MM.1S (cell line): ENCODE results near the gene NCOA4.
"Not testable (repeated sequence)": the region's sequence is repeated elsewhere in the genome, so short reads cannot be mapped to it uniquely, and the experiment has no call there.

Source experiments
- DNase-seq: peaks from one replicate; pipeline ENCODE4 v3.0.0-alpha.2; 2015
- H2AFZ ChIP-seq: fragments of 300-600 bp; sonication (generic); 2 replicates; pipeline ENCODE4 v1.6.0; 2016; ENCODE audit warnings: antibody characterized with exemption, low read length
- H3F3A ChIP-seq: fragments of 300-600 bp; sonication (generic); 2 replicates; pipeline ENCODE4 v1.6.1; 2016; ENCODE audit warnings: mild to moderate bottlenecking, antibody characterized with exemption, low read length, moderate library complexity, mixed read lengths; ENCODE audit not compliant: insufficient read depth
- H3K27ac ChIP-seq: fragments of 300-600 bp; sonication (generic); 2 replicates; pipeline ENCODE4 v1.5.1; 2016; ENCODE audit warnings: mild to moderate bottlenecking, low read length
- H3K27me3 ChIP-seq: fragments of 300-600 bp; sonication (generic); replicated peaks from 2 replicates; pipeline ENCODE4 v1.6.0; 2016; ENCODE audit warnings: low read length; ENCODE audit not compliant: insufficient read depth
- H3K36me3 ChIP-seq: fragments of 300-600 bp; sonication (generic); replicated peaks from 2 replicates; pipeline ENCODE4 v1.6.1; 2016; ENCODE audit warnings: mild to moderate bottlenecking, low read length, mixed read lengths; ENCODE audit not compliant: insufficient read depth
- H3K4me1 ChIP-seq: fragments of 300-600 bp; sonication (generic); 2 replicates; pipeline ENCODE4 v1.6.1; 2016; ENCODE audit warnings: low read length, mixed read lengths
- H3K4me2 ChIP-seq: fragments of 300-600 bp; sonication (generic); 2 replicates; pipeline ENCODE4 v1.6.0; 2016; ENCODE audit warnings: low read depth, low read length
- H3K4me3 ChIP-seq: fragments of 300-600 bp; sonication (generic); 2 replicates; pipeline ENCODE4 v1.5.1; 2016; ENCODE audit warnings: low read length, mixed read lengths
- H3K79me2 ChIP-seq: fragments of 300-600 bp; sonication (generic); 2 replicates; pipeline ENCODE4 v1.6.1; 2016; ENCODE audit warnings: mixed run types, low read length, mixed read lengths
- H3K9ac ChIP-seq: fragments of 300-600 bp; sonication (generic); 2 replicates; pipeline ENCODE4 v1.6.1; 2016; ENCODE audit warnings: low read length, mixed read lengths
- H3K9me2 ChIP-seq: fragments of 300-600 bp; sonication (generic); replicated peaks from 2 replicates; pipeline ENCODE4 v1.6.1; 2016; ENCODE audit warnings: mild to moderate bottlenecking, low read length, mixed read lengths; ENCODE audit not compliant: insufficient read depth
- H3K9me3 ChIP-seq: fragments of 300-600 bp; sonication (generic); replicated peaks from 2 replicates; pipeline ENCODE4 v1.6.1; 2016; ENCODE audit warnings: mild to moderate bottlenecking, low read length, mixed read lengths; ENCODE audit not compliant: insufficient read depth
- H4K20me1 ChIP-seq: fragments of 300-600 bp; sonication (generic); 2 replicates; pipeline ENCODE4 v1.6.1; 2016; ENCODE audit warnings: mild to moderate bottlenecking, low read length, moderate library complexity, mixed read lengths; ENCODE audit not compliant: insufficient read depth
- EZH2 ChIP-seq: fragments of 300-600 bp; sonication (generic); optimal IDR thresholded peaks from 2 replicates; pipeline ENCODE3; 2017; ENCODE audit warnings: low read depth, mild to moderate bottlenecking, antibody characterized with exemption, low read length, mixed read lengths
- EZH2phosphoT487 ChIP-seq: fragments of 300-600 bp; sonication (generic); IDR thresholded peaks from 2 replicates; pipeline ENCODE4 v1.6.1; 2018; ENCODE audit warnings: antibody characterized with exemption, low read length
- TF ChIP-seq, protein P1 (sequence below): fragments of 300-600 bp; sonication (generic); IDR thresholded peaks from 2 replicates; pipeline ENCODE4 v1.5.1; 2016; ENCODE audit warnings: antibody characterized with exemption, low read length, mixed read lengths

NCOA4 gene

DNA sequence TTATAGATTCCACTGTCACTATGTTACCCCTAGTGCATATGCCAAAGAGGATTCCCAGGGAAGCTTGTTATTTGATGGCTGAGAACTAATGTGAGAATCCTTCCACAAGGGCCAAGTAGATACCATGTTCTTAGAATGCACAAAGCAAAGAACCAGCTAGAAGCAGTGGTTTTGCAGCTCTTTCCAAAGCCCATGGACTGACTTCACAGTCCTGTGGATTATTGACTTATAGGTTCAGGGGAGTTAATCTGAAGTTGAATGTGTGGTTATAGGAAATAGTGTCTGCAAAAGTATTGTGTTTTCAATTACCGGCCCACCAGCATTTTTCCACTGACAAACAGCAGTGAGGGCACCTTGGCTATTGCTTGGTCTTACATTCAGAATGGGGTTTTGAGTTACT lies 29.9 kb downstream of the NCOA4 start:
- no peak overlapping the region for H3K4me3 ChIP-seq
- no peaks in the 10 kb centered on the region for H4K20me1 ChIP-seq
- H3F3A ChIP-seq = 0 out of 2 replicates have a peak, but pooled peaks cover 5% of the 10 kb centered on the region
- DNase-seq = no peak
- peaks cover 11% of the 10 kb centered on the region for H3K36me3 ChIP-seq
- no peaks in the 10 kb centered on the region for H3K4me1 ChIP-seq
- no peak overlapping the region for H3K9ac ChIP-seq
- no peak overlapping the region for H2AFZ ChIP-seq
- H3K27me3 ChIP-seq = no peaks in the 10 kb centered on the region
- no peaks in the 10 kb centered on the region for H3K9me2 ChIP-seq
- no peak overlapping the region for H3K4me2 ChIP-seq
- H3K9me3 ChIP-seq = no peaks in the 10 kb centered on the region
- TF ChIP-seq, protein P1, sequence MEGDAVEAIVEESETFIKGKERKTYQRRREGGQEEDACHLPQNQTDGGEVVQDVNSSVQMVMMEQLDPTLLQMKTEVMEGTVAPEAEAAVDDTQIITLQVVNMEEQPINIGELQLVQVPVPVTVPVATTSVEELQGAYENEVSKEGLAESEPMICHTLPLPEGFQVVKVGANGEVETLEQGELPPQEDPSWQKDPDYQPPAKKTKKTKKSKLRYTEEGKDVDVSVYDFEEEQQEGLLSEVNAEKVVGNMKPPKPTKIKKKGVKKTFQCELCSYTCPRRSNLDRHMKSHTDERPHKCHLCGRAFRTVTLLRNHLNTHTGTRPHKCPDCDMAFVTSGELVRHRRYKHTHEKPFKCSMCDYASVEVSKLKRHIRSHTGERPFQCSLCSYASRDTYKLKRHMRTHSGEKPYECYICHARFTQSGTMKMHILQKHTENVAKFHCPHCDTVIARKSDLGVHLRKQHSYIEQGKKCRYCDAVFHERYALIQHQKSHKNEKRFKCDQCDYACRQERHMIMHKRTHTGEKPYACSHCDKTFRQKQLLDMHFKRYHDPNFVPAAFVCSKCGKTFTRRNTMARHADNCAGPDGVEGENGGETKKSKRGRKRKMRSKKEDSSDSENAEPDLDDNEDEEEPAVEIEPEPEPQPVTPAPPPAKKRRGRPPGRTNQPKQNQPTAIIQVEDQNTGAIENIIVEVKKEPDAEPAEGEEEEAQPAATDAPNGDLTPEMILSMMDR = no peak
- no peak for TF ChIP-seq EZH2
- TF ChIP-seq EZH2phosphoT487 = no peak
- H3K79me2 ChIP-seq = peaks cover 31% of the 10 kb centered on the region
- H3K27ac ChIP-seq = no peak overlapping the region

DNA sequence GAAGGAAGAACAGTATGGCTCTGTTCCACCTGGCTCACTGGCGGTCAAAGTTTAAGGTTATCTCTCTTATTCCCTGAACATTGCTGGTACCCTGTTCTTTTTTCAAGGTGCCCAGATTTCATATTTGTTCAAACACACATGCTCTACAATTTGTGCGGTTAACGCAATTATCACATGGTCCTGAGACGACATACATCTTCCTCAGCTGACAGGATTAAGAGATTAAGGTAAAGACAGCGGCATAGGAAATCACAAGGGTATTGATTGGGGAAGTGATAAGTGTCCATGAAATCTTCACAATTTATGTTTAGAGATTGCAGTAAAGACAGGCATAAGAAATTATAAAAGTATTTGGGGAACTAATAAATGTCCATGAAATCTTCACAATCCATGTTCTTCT lies 30.5 kb downstream of the NCOA4 start:
- not testable (repeated sequence) for H4K20me1 ChIP-seq, H3K9me3 ChIP-seq, H3K9ac ChIP-seq, H3K4me2 ChIP-seq, H3K4me3 ChIP-seq, H2AFZ ChIP-seq, H3K9me2 ChIP-seq, H3K4me1 ChIP-seq, H3K27ac ChIP-seq, H3F3A ChIP-seq, DNase-seq, H3K36me3 ChIP-seq, H3K27me3 ChIP-seq
- H3K79me2 ChIP-seq = peaks cover 31% of the 10 kb centered on the region

DNA sequence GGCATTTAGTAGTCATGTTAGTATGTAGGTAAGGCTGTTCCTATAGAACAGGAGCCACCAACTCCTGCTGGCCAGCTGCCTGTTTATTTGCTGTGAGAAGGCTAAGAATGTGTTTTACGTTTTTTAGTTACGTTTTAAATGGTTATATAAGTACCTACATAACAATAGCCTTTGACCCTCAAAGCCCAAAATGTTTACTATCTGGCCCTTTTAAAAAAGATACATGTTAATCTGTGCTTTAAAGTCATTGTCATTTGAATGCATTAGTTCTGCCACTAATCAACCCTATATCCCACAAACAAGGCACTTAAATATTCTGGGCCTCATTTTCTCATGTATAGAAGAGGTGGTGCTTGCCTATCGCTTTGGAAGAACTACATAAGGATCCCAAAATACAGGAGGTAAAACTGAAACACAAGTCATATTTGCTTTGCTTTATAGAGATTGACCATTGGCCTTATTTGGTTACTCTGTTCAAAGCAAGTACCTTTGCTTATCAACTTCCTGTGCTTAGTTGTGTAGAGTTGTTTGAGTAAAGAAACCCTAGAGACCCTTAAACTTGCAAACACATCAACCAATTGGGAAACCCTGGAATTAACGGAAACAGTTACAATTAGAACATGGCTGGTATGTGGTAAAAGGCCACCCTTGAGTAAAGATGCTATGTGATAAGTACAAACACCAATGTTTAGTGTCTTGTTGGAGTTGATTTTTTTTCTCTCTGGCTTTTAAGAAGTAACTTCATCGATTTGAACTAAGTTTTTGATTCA lies 32.2 kb downstream of the NCOA4 start:
- Histone ChIP-seq H3K9me3 (no peaks in the 10 kb centered on the region), H3K4me1 (no peaks in the 10 kb centered on the region), H3K27ac (no peak overlapping the region), H3K79me2 (peaks cover 26% of the 10 kb centered on the region), H3K27me3 (no peaks in the 10 kb centered on the region), H3K9ac (no peak overlapping the region), H3K36me3 (peaks cover 4% of the 10 kb centered on the region; the same call in 1 of the 2 replicates), H3K9me2 (no peaks in the 10 kb centered on the region), H4K20me1 (no peaks in the 10 kb centered on the region), H3K4me2 (no peak overlapping the region), H3K4me3 (no peak overlapping the region), H2AFZ (no peak overlapping the region), H3F3A (0 out of 2 replicates have a peak, but pooled peaks cover 5% of the 10 kb centered on the region)
- no peak for TF ChIP-seq EZH2phosphoT487
- no peak for TF ChIP-seq EZH2
- DNase-seq = no peak

DNA sequence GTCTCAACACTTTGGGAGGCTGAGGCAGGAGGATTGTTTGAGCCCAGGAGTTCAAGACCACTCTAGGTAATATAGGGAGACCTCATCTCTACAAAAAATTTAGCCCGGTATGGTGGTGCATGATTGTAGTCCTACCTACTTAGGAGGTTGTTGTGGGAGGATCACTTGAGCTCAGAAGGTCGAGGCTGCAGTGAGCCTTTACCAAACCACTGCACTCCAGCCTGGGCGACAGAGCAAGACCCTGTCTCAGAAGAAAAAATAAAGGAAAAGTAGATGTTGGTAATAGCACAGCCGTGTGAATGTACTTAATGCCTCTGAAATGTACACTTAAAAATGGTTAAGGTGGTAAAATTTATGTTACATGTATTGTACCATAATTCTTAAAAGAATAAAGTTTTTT lies 32.9 kb downstream of the NCOA4 start:
- Histone ChIP-seq H3K79me2 (peaks cover 22% of the 10 kb centered on the region), H3K9ac (no peak overlapping the region), H3K4me1 (no peaks in the 10 kb centered on the region), H3K9me3 (no peaks in the 10 kb centered on the region), H3K4me2 (no peak overlapping the region), H3F3A (0 out of 2 replicates have a peak, but pooled peaks cover 5% of the 10 kb centered on the region), H4K20me1 (no peaks in the 10 kb centered on the region), H3K27me3 (no peaks in the 10 kb centered on the region), H3K36me3 (no peaks in the 10 kb centered on the region), H3K4me3 (no peak overlapping the region), H3K9me2 (no peaks in the 10 kb centered on the region), H3K27ac (no peak overlapping the region), H2AFZ (no peak overlapping the region)
- DNase-seq = no peak
- no peak for TF ChIP-seq EZH2
- TF ChIP-seq EZH2phosphoT487 = no peak
- TF ChIP-seq, protein P1 = no peak

DNA sequence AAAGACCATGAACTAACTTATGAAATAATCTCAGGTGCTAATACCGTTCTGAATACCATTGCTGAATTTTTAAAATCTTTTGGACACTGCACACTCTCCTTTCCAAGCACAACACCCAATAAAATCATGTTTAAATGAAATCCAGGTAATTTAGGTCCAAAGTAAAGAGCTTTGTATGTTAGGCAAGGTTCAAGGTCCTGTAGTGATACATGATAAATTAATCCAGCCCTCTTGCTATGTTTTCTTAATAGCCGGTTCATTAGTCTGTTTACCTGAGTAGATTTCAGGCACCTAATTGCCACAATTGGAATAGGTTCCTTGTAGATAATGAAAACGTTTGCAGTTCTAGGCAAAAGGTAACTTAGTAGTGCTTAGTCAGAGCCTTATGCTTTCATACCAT lies 44.8 kb downstream of the NCOA4 start:
- not testable (repeated sequence) for H3K27me3 ChIP-seq, H2AFZ ChIP-seq, H3K4me3 ChIP-seq, H3K9me3 ChIP-seq, H3K9ac ChIP-seq, H3K36me3 ChIP-seq, H3K9me2 ChIP-seq, H3K27ac ChIP-seq, H3F3A ChIP-seq, H3K4me2 ChIP-seq, H4K20me1 ChIP-seq, H3K4me1 ChIP-seq, DNase-seq
- peaks cover 26% of the 10 kb centered on the region for H3K79me2 ChIP-seq

DNA sequence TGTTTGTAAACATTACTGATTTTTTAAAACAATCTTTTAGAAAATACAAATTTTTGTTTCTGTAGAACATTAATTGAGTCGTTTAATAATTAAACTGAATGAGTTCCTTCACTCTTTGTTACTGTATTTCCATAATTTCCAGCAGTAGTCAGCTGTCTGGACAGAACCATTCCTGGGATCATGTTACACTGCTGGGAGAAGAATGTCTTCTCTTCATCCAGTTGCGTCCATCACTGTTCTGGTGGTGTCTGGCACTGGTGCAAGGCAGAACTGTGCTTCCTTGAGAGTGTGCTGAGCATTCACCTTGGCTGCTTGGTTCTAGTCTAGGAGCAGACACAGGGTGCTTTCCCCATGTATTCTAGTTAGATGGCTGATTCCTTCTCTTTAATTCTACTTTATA lies 46.0 kb downstream of the NCOA4 start:
- H3K4me2 ChIP-seq, H2AFZ ChIP-seq, H3K36me3 ChIP-seq, H3K9me3 ChIP-seq, H3K27ac ChIP-seq, H4K20me1 ChIP-seq, H3K27me3 ChIP-seq, H3F3A ChIP-seq, H3K4me1 ChIP-seq, DNase-seq, H3K4me3 ChIP-seq, H3K9me2 ChIP-seq, H3K9ac ChIP-seq: not testable (repeated sequence)
- peaks cover 35% of the 10 kb centered on the region for H3K79me2 ChIP-seq
